Measurements from ENCODE around the gene GGA2. TPM values are rescaled to one million over a fixed set of nuclear protein-coding genes. Genes with fewer than 3 reads are reported as not detected.

Gene GGA2
- total and polyA plus RNA-seq, 9 donors: 27.1 to 141 (median 83.3) TPM

DNA sequence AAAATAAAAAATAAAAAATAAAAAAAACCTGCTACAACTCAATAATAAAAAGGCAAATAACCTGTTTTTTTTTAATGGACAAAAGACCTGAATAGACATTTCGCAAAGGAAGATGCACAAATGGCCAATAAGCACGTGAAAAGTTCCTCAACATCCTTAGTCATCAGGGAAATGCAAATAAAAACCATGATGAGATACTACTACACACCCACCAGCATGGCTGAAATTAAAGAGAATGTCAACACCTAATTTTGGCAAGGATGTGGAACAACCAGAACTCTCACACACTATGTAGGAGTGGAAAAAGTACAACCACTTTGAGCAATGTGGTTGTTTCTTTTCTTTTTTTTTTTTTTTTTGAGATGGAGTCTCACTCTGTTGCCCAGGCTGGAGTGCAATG lies 81.9 kb downstream of the GGA2 start:
- no peak for TF ChIP-seq EP300 (IDR thresholded peaks at IDR 0.05)
- TF ChIP-seq, protein P1, sequence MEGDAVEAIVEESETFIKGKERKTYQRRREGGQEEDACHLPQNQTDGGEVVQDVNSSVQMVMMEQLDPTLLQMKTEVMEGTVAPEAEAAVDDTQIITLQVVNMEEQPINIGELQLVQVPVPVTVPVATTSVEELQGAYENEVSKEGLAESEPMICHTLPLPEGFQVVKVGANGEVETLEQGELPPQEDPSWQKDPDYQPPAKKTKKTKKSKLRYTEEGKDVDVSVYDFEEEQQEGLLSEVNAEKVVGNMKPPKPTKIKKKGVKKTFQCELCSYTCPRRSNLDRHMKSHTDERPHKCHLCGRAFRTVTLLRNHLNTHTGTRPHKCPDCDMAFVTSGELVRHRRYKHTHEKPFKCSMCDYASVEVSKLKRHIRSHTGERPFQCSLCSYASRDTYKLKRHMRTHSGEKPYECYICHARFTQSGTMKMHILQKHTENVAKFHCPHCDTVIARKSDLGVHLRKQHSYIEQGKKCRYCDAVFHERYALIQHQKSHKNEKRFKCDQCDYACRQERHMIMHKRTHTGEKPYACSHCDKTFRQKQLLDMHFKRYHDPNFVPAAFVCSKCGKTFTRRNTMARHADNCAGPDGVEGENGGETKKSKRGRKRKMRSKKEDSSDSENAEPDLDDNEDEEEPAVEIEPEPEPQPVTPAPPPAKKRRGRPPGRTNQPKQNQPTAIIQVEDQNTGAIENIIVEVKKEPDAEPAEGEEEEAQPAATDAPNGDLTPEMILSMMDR (IDR thresholded peaks at IDR 0.05): no peak
- no peak for TF ChIP-seq POLR2A (IDR thresholded peaks at IDR 0.05)

DNA sequence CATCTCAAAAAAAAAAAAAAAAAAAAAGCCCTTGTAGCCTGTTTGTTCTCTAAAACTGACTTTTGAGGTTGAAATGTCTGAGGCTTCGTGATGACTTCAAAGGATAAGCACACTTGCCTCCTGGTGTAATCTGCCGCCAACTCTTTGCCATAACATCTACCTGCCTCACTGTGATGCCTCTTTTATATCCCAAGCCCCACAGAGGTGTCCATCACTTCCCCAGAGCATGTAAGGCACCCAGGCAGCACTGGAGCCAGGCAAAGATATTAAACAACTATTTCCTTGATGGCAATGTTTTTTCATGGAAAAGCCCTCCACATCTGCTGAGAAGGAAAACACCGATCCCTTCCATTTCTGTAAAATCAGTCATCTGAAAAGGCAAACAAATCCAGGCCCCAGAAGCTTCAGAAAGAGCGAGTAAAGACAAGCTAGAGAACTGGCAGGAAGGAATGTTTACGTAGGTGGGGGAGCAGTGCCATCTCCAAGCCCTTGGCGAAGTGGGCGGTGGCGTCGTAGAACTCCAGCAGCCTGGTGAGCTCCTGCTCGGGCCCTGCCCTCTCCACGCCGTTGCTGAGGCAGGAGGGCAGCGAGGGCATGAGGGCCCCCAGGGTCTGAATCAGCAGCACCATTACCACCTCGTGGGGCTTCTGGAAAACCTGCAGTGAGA lies 85.9 kb downstream of the GGA2 start:
- TF ChIP-seq POLR2A (IDR thresholded peaks at IDR 0.05): no peak
- TF ChIP-seq, protein P1 (IDR thresholded peaks at IDR 0.05): no peak
- TF ChIP-seq EP300 (IDR thresholded peaks at IDR 0.05): no peak
- DNase-seq: peak in 4 of 5 donors; percentile 18 to 50 (median 38)
- H3K36me3 ChIP-seq: no peaks in the 10 kb centered on the region
- H3K9me3 ChIP-seq: no peaks in the 10 kb centered on the region
- H3K4me1 ChIP-seq (ENCODE audit: insufficient read depth): peaks cover 11% of the 10 kb centered on the region
- H3K27ac ChIP-seq: peak overlapping the region in 1 of 2 donors; percentile 93
- 59 to 83% (median 74%) methylated on average over 14 of the region's 14 CpGs for WGBS, 3 donors
- intact Hi-C loops (cut with DNase I): loop anchor here in 1 of 4 donors (10.0 kb wide), 1 partner anchor 70 kb away; no protein-coding TSS in a partner anchor
- no peaks in the 10 kb centered on the region for H3K27me3 ChIP-seq
- no peak overlapping the region for H3K4me3 ChIP-seq

More for the DNA sequence above, 81.9 kb downstream of the GGA2 start:
- H3K27me3 ChIP-seq: no peaks in the 10 kb centered on the region
- WGBS, 3 donors: 56 to 66% (median 65%) methylated on average over 2 of the region's 2 CpGs
- no peak overlapping the region for H3K27ac ChIP-seq
- intact Hi-C loops (cut with DNase I): loop anchor here in 1 of 4 donors (10.0 kb wide), 1 partner anchor 66 kb away; no protein-coding TSS in a partner anchor
- no peak for DNase-seq
- H3K4me1 ChIP-seq (ENCODE audit: insufficient read depth): peaks cover 7% of the 10 kb centered on the region
- no peaks in the 10 kb centered on the region for H3K36me3 ChIP-seq
- H3K9me3 ChIP-seq: no peaks in the 10 kb centered on the region
- H3K4me3 ChIP-seq: no peak overlapping the region

- DNase-seq: peak; percentile 79 to 92 (median 87)
- WGBS, 3 donors: 5 to 9% (median 8%) methylated on average over 11 of the region's 11 CpGs
- intact Hi-C loops (cut with DNase I): loop anchor here in 1 of 4 donors (10.0 kb wide), 1 partner anchor 71 kb away; no protein-coding TSS in a partner anchor
- H3K4me1 ChIP-seq (ENCODE audit: insufficient read depth): peaks cover 11% of the 10 kb centered on the region
- H3K27me3 ChIP-seq: no peaks in the 10 kb centered on the region
- peak overlapping the region; percentile 72 to 93 for H3K27ac ChIP-seq
- no peak overlapping the region for H3K4me3 ChIP-seq
- TF ChIP-seq EP300 (IDR thresholded peaks at IDR 0.05) (peak; percentile 10), POLR2A (IDR thresholded peaks at IDR 0.05) (no peak)
- TF ChIP-seq, protein P1 (IDR thresholded peaks at IDR 0.05): peak in 1 of 3 donors; percentile 11
- no peaks in the 10 kb centered on the region for H3K9me3 ChIP-seq
- H3K36me3 ChIP-seq: no peaks in the 10 kb centered on the region
These were observed 86.7 kb downstream of the GGA2 start for GRCh38 chr16:23423496-23424049.

GRCh38 chr16:23420011-23420410 lies 90.3 kb downstream of the GGA2 start:
- peaks cover 11% of the 10 kb centered on the region for H3K4me1 ChIP-seq (ENCODE audit: insufficient read depth)

More at GRCh38 chr16:23420011-23420410, 90.3 kb downstream of the GGA2 start:
- 15 to 54% (median 35%) methylated on average over 5 of the region's 5 CpGs for WGBS, 3 donors
- no peaks in the 10 kb centered on the region for H3K9me3 ChIP-seq
- TF ChIP-seq POLR2A (IDR thresholded peaks at IDR 0.05) (no peak), EP300 (IDR thresholded peaks at IDR 0.05) (no peak)
- TF ChIP-seq, protein P1 (IDR thresholded peaks at IDR 0.05): no peak
- no peaks in the 10 kb centered on the region for H3K36me3 ChIP-seq
- H3K27me3 ChIP-seq: no peaks in the 10 kb centered on the region
- H3K27ac ChIP-seq: no peak overlapping the region
- intact Hi-C loops (cut with DNase I): loop anchor here in 1 of 4 donors (10.0 kb wide), 1 partner anchor 75 kb away; no protein-coding TSS in a partner anchor
- no peak for DNase-seq
- no peak overlapping the region for H3K4me3 ChIP-seq
